GM12891 (cell line): Measurements from ENCODE around the gene PLSCR5.

Experiments used
- PAX5 ChIP-seq: IDR thresholded peaks from 2 replicates; pipeline ENCODE4 v1.6.1; 2011; ENCODE audit warnings: low read length, moderate library complexity, mild to moderate bottlenecking; ENCODE audit not compliant: insufficient read depth, severe bottlenecking
- POLR2A ChIP-seq: IDR thresholded peaks from 2 replicates; pipeline ENCODE4 v1.6.1; 2011; ENCODE audit warnings: low read depth, low read length, control low read depth
- POLR2AphosphoS5 ChIP-seq: IDR thresholded peaks from 2 replicates; pipeline ENCODE4 v1.6.1; 2011; ENCODE audit warnings: low read depth, low read length, control low read depth
- POU2F2 ChIP-seq: IDR thresholded peaks from 2 replicates; pipeline ENCODE4 v1.6.1; 2011; ENCODE audit warnings: low read depth, mild to moderate bottlenecking, control low read depth, low read length, moderate library complexity
- SPI1 ChIP-seq: IDR thresholded peaks from 2 replicates; pipeline ENCODE4 v1.6.1; 2011; ENCODE audit warnings: low read depth, low read length, control low read depth
- TAF1 ChIP-seq: IDR thresholded peaks from 2 replicates; pipeline ENCODE4 v1.6.1; 2011; ENCODE audit warnings: low read depth, low read length, control low read depth

DNA sequence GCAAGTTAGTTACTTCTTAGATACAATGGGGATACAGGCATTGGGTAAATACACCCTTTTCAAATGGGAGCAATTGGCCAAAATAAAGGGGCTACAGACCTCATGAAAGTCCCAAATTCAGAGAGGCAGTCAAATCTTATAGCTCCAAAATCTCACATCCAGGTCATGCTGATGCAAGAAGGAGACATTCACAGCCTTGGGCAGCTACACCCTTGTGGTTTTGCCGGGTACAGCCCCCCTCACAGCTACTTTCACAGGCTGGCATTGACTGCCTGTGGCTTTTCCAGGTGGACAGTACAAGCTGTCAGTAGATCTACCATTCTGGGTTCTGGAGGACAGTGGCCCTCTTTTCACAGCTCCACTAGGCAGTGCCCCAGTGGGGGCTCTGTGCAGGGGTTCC, 43.3 kb downstream of the PLSCR5 start:
- TF ChIP-seq POLR2AphosphoS5, result no peak
- TF ChIP-seq POLR2A, result no peak
- TF ChIP-seq TAF1, result no peak
- TF ChIP-seq SPI1, result no peak
- TF ChIP-seq PAX5, result no peak
- no peak for TF ChIP-seq POU2F2
